Measurements from ENCODE around the gene CCR2. TPM values are rescaled to one million over a fixed set of nuclear protein-coding genes. Genes with fewer than 3 reads are reported as not detected.

CCR2 gene
- polyA plus RNA-seq, 3 donors: 20.5 to 181 (median 145) TPM

GRCh38 chr3:46375218-46375617, 21.3 kb downstream of the CCR2 start:
- H3K36me3 ChIP-seq (replicated peaks in 1 of 2; ENCODE audit: control insufficient read depth in 1 of 2, insufficient read depth in 2 of 2, low read length in 2 of 2): no peaks in the 10 kb centered on the region
- Mint-ChIP-seq H3K27me3 (ENCODE audit: low read depth in 3 of 3) (peaks cover 1 to 6% (median 4%) of the 10 kb centered on the region in 3 donors), H3K27ac (no peak overlapping the region), H3K9me3 (peaks cover 0 to 2% (median 0%) of the 10 kb centered on the region in 7 donors), H3K36me3 (no peaks in the 10 kb centered on the region), H3K4me3 (no peak overlapping the region), H3K4me1 (peaks cover 28% of the 10 kb centered on the region)
- no peaks in the 10 kb centered on the region for H4K20me1 ChIP-seq (ENCODE audit: insufficient read depth, low read length)
- no peak overlapping the region for H3K4me3 ChIP-seq (replicated peaks in 1 of 3; ENCODE audit: low read depth in 2 of 3, low read length in 3 of 3)
- no peak overlapping the region for H3K4me2 ChIP-seq (replicated peaks; ENCODE audit: extremely low read depth, low read length, poor library complexity, severe bottlenecking)
- no peak for TF ChIP-seq CTCF (IDR thresholded peaks at IDR 0.05)
- H3K79me2 ChIP-seq (ENCODE audit: insufficient read depth, low read length): no peaks in the 10 kb centered on the region
- no peak overlapping the region for H3K9ac ChIP-seq (ENCODE audit: insufficient read depth, low read length, poor library complexity, severe bottlenecking)
- DNase-seq: no peak
- no peak overlapping the region for H3K27ac ChIP-seq (ENCODE audit: low read depth in 1 of 2, low read length in 2 of 2)
- no peaks in the 10 kb centered on the region for H3K9me3 ChIP-seq (replicated peaks in 1 of 2; ENCODE audit: control insufficient read depth in 1 of 2, insufficient read depth in 1 of 2, low read length in 2 of 2)
- no peak overlapping the region for H2AFZ ChIP-seq (ENCODE audit: insufficient read depth, low read depth, low read length, poor library complexity, severe bottlenecking)
- peaks cover 16 to 28% of the 10 kb centered on the region in 2 donors for H3K4me1 ChIP-seq (ENCODE audit: control insufficient read depth in 1 of 2, insufficient read depth in 2 of 2, low read length in 2 of 2)
- WGBS (ENCODE audit: insufficient coverage): no CpG with 5 or more reads among the region's 2 CpGs
- H3K27me3 ChIP-seq (ENCODE audit: control insufficient read depth in 2 of 2, insufficient read depth in 2 of 2, low read length in 2 of 2): no peaks in the 10 kb centered on the region
- intact Hi-C loops (cut with micrococcal nuclease): loop anchor here (5.0 kb wide), 2 partner anchors 438 to 613 kb away; no protein-coding TSS in a partner anchor

DNA sequence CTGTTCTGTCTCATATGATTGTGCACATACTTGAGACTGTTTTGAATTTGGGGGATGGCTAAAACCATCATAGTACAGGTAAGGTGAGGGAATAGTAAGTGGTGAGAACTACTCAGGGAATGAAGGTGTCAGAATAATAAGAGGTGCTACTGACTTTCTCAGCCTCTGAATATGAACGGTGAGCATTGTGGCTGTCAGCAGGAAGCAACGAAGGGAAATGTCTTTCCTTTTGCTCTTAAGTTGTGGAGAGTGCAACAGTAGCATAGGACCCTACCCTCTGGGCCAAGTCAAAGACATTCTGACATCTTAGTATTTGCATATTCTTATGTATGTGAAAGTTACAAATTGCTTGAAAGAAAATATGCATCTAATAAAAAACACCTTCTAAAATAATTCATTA, 21.9 kb downstream of the CCR2 start:
- H3K4me1 ChIP-seq (ENCODE audit: control insufficient read depth in 1 of 2, insufficient read depth in 2 of 2, low read length in 2 of 2): peaks cover 18 to 28% of the 10 kb centered on the region in 2 donors
- H3K9me3 Mint-ChIP-seq: peaks cover 0 to 1% (median 0%) of the 10 kb centered on the region in 7 donors
- no peaks in the 10 kb centered on the region for H3K27me3 ChIP-seq (ENCODE audit: control insufficient read depth in 2 of 2, insufficient read depth in 2 of 2, low read length in 2 of 2)
- H3K4me3 Mint-ChIP-seq: no peak overlapping the region
- H4K20me1 ChIP-seq (ENCODE audit: insufficient read depth, low read length): no peaks in the 10 kb centered on the region
- no peak for DNase-seq
- no peak overlapping the region for H3K4me2 ChIP-seq (replicated peaks; ENCODE audit: extremely low read depth, low read length, poor library complexity, severe bottlenecking)
- no peaks in the 10 kb centered on the region for H3K79me2 ChIP-seq (ENCODE audit: insufficient read depth, low read length)
- no peaks in the 10 kb centered on the region for H3K9me3 ChIP-seq (replicated peaks in 1 of 2; ENCODE audit: control insufficient read depth in 1 of 2, insufficient read depth in 1 of 2, low read length in 2 of 2)
- TF ChIP-seq CTCF (IDR thresholded peaks at IDR 0.05): no peak
- H3K27ac ChIP-seq (ENCODE audit: low read depth in 1 of 2, low read length in 2 of 2): no peak overlapping the region
- 0% methylated on average over 1 of the region's 2 CpGs for WGBS (ENCODE audit: insufficient coverage)
- no peaks in the 10 kb centered on the region for H3K36me3 ChIP-seq (replicated peaks in 1 of 2; ENCODE audit: control insufficient read depth in 1 of 2, insufficient read depth in 2 of 2, low read length in 2 of 2)
- H3K4me1 Mint-ChIP-seq: peaks cover 29% of the 10 kb centered on the region
- no peak overlapping the region for H3K9ac ChIP-seq (ENCODE audit: insufficient read depth, low read length, poor library complexity, severe bottlenecking)
- no peaks in the 10 kb centered on the region for H3K36me3 Mint-ChIP-seq
- H2AFZ ChIP-seq (ENCODE audit: insufficient read depth, low read depth, low read length, poor library complexity, severe bottlenecking): no peak overlapping the region
- H3K4me3 ChIP-seq (replicated peaks in 1 of 3; ENCODE audit: low read depth in 2 of 3, low read length in 3 of 3): no peak overlapping the region
- intact Hi-C loops (cut with micrococcal nuclease): loop anchor here (5.0 kb wide), 2 partner anchors 439 to 614 kb away; no protein-coding TSS in a partner anchor
- no peak overlapping the region for H3K27ac Mint-ChIP-seq
- peaks cover 1 to 6% (median 4%) of the 10 kb centered on the region in 3 donors for H3K27me3 Mint-ChIP-seq (ENCODE audit: low read depth in 3 of 3)

Measured in CD14-positive monocyte (primary cell).